Coronary artery (tissue), 2 donors: ENCODE results near the gene FJX1.

Source experiments
- DNase-seq: peaks from one replicate; pipeline ENCODE4 v3.0.0-alpha.2; 2017; ENCODE audit warnings: low spot score
- H3K27ac ChIP-seq, 2 donors: fragments of 200-600 bp; sonication (generic); one replicate each; pipeline ENCODE4 v1.5.1; 2016 to 2019
- H3K4me3 ChIP-seq: fragments of 200-600 bp; sonication (generic); 2 replicates; pipeline ENCODE4 v1.5.1; 2016; ENCODE audit warnings: mild to moderate bottlenecking, moderate library complexity
- CTCF ChIP-seq: fragments of 200-600 bp; sonication (generic); IDR thresholded peaks from one replicate; pipeline ENCODE4 v1.5.1; 2019; ENCODE audit warnings: antibody characterized with exemption

Gene FJX1

GRCh38 chr11:35629511-35629910 is 11.3 kb downstream of the FJX1 start:
- H3K27ac ChIP-seq = no peak overlapping the region
- no peak overlapping the region for H3K4me3 ChIP-seq
- no peak for TF ChIP-seq CTCF
- DNase-seq = no peak

GRCh38 chr11:35629914-35630313 is 11.7 kb downstream of the FJX1 start:
- Histone ChIP-seq H3K27ac (no peak overlapping the region), H3K4me3 (no peak overlapping the region)
- DNase-seq = no peak
- TF ChIP-seq CTCF = no peak

GRCh38 chr11:35631891-35632290 is 13.6 kb downstream of the FJX1 start:
- DNase-seq = no peak
- H3K4me3 ChIP-seq = no peak overlapping the region
- no peak overlapping the region for H3K27ac ChIP-seq
- no peak for TF ChIP-seq CTCF

- Histone ChIP-seq H3K27ac (no peak overlapping the region), H3K4me3 (no peak overlapping the region)
- TF ChIP-seq CTCF = no peak
- no peak for DNase-seq
Observed at GRCh38 chr11:35632301-35632700, 14.0 kb downstream of the FJX1 start.

- TF ChIP-seq CTCF = no peak
- Histone ChIP-seq H3K27ac (no peak overlapping the region), H3K4me3 (no peak overlapping the region)
- DNase-seq = no peak
Observed at GRCh38 chr11:35633827-35634423, 15.7 kb downstream of the FJX1 start.

GRCh38 chr11:35635933-35636332 is 17.7 kb downstream of the FJX1 start:
- TF ChIP-seq CTCF = no peak
- no peak overlapping the region for H3K27ac ChIP-seq

GRCh38 chr11:35639591-35640179 is 21.4 kb downstream of the FJX1 start:
- Histone ChIP-seq H3K27ac (no peak overlapping the region), H3K4me3 (no peak overlapping the region)
- DNase-seq = no peak
- no peak for TF ChIP-seq CTCF

More at GRCh38 chr11:35635933-35636332, 17.7 kb downstream of the FJX1 start:
- DNase-seq = no peak
- H3K4me3 ChIP-seq = no peak overlapping the region
